ENCODE data around the gene NTRK3.

Gene NTRK3

DNA sequence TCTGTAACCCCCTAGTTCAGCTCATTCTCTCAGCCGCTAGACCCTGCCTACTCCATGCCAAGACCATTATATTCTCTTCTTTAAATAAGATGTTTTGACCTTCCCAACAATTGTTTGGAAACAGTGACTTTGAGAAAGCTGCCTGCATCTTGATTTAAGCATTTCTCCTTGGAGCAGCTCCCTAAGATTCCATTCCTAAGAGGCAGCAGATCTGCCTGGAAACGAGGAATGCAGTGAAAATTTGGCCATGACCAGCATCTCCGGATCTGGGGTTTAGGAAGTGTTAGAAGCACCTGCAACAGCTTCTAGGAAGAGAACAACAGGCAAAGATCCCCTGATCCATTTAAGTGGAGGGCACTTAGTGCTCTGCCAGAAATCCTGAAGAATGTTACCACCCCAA lies 235.7 kb downstream of the NTRK3 start:
- DNase-seq = no peak

DNA sequence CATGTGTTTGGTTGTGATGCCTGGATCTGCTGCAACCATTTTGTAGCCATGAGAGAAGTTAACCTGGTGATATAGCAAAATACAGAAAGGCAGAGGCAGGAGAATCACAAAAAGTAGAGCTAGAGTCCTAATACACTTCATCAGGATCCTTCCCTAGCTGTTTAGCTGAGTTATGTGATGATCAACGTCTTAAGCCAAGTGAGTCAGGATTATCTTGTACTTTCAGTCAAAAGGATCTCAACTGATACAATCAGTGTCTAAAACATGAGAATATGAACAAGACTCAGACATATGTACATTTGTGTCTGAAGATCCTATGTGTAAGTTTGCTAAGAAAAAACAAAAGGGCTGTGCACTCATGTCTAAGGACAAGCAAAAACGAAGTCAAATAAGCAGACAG lies 236.9 kb downstream of the NTRK3 start:
- DNase-seq = no peak

DNA sequence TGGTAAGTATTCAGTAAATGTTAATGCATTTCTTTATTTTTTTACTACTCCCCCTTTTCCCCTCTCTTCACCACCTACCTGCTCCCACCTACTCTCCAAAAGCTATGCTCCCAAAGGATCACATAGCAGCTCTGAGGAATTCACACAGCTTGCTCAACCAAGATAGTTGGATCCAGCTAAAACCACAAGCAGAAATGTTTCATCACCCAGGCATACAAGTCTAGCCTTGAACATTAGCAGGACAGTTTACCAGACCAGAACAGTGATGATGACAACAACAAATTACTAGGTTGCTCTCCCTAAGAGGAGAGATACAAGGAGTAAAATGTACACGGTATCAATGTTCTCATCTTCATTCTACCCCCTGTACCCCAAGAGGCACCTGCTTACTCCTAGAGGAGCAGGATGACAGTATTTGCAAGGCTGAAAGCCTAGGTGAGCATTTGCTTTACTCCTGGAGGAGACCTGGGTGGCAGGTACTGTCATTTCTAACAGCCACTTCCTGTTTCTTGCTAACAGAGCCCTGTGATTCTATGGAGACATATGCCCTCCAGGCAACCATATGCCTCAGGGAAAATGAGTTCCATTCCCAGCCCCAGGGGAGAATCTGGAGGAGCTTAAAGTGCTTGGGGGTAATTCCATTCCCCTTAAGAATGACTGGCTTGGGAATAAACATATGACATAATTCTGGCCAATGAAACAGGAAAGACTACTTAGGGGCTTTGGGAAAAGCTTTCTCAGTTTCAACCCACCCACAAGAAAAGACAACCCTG lies 237.5 kb downstream of the NTRK3 start:
- no peak for DNase-seq

DNA sequence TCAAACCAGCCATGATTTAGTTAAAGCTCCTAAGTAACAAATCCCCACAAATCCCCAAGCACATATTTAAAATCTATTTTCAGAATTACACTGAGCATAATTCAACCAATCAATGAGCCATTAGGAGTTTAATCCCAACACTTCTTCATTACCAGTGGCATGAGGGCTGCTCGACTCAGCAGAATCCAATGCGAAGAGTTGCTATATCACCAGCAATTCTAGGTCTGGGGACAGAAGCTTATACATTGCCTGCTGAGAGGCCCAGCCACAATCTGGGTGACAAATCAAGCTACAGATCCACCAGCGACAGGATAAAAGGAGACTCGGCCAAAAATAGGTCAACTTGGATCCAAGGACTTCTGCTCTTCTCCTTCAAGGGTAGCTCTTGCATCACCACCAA lies 238.8 kb downstream of the NTRK3 start:
- DNase-seq = no peak

DNA sequence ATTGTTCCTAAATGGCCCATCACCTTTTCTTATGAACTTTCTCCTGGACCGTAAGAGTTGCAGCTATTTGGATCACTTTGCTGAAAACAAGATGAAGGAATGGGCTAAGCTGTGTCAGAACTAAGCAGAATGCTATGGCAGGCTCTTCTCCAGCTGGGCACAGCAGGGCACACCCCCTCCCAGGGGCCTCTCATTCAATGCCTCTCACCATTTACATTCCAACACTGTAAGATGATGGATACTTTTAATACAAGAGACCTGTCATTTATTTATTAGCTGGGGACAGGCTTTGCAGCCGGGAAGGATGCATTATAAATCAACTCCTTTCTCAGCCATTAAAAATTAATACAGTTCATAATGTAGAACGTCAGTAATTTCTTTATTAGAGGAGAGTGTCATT lies 240.1 kb downstream of the NTRK3 start:
- no peak for DNase-seq

DNA sequence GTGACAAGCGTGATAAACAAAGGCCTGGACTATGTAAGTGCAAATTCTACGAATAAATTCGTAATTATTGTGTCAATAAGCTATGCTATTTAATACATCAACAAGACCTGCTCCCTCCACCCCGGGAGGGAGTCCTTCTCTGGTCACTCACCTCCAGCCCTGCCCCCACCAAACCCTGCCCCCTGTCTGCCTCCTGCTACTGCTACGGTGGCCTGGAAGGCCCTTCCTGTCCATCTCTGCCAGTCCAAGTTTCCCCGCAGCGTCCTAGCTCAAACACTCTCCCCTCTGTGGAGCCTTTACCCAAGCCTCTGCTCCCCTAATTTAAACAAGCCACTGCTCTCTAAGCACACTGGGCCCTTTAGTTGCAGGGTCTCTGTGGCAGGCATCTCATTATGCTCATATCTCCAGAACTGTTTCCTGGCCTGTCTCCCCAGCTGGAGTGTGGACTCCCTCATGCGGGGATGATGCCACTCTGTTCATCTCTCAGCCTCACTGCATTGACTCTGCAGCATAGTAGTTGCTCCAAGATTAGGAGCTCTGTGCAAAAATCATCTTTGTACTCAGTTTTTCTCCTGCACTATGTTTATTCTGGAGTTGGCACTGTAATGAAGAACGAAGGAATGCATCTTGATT lies 241.2 kb downstream of the NTRK3 start:
- no peak for DNase-seq

DNA sequence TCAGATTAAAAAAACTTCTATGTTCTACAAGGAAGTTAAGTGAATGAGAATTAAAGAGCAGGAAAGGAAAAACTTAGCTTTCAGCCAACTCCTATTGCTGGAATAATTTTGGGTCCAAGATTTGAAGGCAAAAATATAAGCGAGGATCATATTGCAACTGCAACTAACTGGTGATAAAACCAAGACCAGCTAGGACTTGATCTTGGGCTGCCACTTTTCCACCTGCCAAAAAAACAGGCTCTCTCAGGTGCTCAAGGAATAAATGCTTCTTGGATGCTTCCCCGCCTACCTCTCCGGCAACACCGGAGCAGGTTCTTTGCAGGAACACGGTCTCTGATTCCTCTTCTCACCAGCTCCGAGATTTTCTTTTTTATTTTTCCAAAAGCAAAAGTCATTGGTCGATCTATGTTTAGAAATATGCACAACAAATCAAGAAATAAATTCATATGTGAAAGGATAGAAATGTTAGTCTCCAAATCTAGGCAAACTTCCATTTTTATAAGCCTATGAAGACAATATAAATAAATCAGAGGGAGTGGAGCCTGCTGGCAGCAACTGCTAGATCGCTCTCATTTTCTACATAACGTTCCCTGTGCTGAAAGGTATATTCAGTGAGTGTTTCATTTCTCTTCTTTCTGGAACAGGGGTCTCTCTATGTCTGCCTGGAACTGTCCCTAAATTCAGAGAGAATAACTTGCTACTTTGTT lies 241.9 kb downstream of the NTRK3 start:
- DNase-seq = no peak

DNA sequence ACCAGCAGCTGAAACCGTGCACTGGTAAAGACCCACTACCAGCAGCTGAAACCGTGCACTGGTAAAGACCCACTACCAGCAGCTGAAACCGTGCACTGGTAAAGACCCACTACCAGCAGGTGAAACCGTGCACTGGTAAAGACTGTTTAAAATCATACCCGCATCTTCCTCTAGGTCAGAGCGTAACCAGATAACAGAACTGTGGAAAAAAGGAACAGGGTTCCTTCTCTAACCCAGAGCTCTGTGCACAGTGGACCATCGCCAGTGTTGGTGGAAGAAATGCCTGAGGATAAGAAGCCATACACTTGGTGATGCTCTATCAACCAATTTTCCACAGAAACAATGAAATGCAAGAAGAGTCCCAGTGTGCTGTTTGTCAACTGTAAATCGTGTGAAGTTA lies 243.4 kb downstream of the NTRK3 start:
- DNase-seq = no peak

DNA sequence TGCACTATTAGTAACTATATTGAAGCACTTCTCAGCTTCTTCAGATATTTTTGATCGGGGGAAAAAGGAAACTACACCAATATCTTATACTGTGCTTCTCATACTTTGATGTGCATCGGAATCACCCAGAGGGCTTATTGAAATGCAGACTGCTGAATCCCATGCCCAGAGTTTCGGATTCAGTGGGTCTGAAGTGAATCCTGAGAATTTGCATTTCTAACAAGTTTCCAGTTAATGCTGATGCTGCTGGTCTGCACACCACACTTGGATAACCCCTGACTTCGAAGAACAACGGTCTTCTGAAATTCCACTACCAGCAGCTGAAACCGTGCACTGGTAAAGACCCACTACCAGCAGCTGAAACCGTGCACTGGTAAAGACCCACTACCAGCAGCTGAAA lies 243.9 kb downstream of the NTRK3 start:
- no peak for DNase-seq

DNA sequence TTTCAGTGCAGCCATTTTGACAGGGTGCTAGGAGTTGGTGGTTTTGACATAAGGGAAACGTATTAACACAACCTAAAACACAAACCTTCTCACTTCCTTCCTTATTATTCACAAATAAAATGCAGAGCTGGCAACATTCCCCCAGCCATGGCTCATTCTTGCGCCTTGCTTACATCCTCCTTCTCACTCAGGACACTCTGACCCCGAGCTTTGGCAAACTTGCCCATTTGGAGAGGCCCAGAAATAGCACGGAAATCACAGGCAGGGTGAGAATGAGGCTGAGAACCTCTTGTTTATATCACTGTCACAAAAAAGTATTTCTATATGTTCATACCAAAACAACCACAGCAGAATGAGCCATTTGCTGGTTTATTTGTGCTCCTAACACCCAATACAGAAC lies 244.3 kb downstream of the NTRK3 start:
- DNase-seq = no peak

DNA sequence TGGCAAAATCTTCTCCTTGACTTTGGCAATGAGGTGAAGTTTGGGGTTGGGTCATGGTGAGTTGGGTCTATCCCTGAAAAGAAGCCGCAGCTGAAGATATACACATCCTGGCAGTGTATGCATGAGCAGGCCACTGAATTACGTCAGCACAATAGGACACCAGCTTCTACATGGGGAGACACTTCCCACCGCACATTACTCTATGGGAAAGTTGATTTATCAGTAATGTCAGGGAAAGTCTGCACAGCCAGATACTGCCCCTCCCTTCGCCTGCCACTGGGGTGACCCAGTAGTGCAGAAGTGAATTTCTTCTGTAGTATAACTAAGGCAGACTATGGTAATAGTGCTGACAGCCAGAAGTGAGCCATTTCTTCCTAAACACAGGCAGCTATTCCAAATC lies 245.0 kb downstream of the NTRK3 start:
- DNase-seq = no peak

DNA sequence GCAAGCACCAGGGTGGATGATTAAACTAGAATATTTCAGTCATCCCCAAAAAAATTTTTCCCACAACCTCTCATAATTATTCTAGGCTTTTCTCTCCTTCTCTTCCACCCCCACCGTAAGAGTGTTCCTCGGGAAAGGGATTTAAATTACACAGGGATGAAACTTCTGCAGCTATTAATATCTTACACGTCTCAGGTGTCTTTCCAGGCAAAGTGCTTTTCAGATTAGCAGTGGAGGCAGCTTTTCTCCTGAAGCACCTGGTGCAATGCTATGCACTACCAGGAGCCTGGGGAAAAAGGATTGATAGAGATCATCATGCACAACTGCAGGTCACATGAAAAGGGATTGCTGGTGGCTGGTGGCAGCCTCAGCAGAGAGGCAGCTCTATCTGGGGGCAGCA lies 250.4 kb downstream of the NTRK3 start:
- DNase-seq = no peak

DNA sequence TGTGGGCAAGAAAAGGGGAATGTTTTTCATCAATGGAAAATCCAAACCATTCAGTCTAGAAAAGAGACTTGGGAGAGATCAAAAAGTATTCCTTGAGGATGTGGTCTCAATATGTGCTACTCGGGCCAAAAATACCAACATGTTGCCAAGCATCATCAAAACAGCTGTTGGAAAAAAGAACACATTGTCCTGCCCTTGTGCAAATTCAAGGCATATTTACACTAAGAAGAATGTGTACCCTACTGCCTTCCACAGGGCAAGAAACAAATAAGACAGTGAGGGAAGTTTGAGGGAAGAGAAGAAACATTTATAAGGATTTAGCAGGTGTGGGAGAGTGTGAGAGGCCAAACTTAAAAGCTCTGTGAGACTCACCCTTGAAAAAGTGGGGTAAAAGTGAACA lies 252.1 kb downstream of the NTRK3 start:
- DNase-seq = no peak

DNA sequence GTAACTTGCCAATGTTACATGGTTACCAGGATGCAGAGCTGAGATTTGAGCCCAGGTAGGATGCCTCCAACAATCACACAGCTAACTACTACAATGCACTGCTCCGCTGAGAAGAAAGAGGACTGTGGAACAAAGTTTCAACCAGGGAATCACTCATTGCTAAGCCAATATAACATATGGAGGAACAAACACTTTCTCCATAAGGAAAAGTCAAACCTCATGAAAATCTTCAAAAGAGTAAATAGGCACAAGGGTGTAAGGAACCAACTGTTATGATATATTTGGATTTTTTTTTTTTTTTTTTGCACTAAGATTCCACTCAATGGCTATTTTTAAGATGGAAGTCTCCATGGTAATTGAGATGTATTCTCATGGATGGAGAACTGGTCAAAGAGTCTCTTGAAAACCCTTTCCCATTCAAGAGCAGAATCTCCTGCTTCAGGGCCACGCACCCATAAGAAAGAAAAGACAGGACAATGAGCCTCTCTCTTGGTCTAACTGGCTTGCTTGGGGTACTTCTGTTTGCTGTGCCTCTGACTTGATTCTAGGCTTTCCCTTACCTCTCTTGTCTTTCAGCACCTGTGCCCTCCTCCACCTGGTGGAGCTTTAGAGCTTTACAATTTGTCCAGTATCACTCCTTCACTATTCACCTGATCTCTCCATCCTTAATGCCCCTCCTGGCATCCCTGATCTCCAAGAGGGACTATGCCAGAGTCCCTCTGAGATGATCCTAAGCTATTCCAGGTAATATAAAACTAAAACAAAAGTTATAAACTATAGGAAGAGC lies 252.8 kb downstream of the NTRK3 start:
- no peak for DNase-seq

DNA sequence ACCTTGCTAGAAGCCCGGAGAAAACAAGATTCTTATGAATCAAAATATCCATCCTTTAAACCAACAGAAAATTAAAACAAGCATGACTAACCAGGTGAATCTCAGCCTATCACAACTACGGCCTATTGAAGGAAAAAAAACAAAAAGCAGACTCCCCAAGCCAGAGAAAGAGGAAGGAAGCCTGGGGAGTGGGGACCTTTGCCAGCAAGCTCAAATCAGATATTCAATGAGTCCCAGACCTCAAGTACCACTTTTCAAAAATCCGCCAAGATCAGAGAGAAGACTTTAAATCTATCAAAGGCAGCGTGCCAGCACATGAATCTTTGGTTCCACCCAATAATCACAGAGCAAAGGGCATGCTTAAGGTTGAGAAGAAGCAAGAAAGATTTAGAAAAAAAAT lies 253.8 kb downstream of the NTRK3 start:
- DNase-seq = no peak

DNA sequence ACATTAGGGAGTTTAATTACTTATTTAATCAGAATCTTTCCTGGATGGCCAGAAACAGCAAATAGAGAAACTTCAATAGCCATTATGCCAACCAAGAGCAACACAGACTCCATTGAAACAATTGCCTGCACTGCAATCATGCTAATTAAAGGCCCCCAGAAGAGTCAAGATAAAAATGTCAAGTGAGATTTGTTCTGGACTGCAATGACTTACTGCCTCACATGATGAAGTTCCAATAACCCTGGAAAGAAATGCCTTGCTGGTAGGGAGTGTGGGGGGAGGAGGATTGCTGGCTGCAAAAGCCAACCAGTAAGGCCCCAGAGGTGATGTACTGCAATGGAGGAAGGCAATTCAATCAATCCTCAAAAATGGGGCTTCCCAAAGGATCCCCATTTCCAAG lies 257.9 kb downstream of the NTRK3 start:
- DNase-seq = no peak

DNA sequence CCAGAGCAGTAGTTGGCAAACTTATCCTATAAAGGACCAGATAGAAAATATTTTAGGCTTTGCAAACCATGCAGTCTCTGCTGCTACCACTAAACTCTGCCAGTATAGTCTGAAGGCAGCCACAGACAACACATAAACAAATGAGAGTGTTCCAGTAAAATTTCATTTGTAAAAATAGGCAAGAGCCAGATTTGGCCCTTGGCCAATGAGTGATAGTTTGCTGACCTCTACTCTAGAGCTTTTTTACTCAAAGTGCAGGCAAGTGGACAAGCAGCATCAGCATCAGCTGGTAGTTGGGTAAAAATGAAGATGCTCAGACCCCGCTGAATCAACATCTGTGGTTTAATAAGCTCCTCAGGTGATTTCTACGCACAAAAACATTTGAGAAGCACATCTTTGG lies 269.8 kb downstream of the NTRK3 start:
- DNase-seq = no peak

DNA sequence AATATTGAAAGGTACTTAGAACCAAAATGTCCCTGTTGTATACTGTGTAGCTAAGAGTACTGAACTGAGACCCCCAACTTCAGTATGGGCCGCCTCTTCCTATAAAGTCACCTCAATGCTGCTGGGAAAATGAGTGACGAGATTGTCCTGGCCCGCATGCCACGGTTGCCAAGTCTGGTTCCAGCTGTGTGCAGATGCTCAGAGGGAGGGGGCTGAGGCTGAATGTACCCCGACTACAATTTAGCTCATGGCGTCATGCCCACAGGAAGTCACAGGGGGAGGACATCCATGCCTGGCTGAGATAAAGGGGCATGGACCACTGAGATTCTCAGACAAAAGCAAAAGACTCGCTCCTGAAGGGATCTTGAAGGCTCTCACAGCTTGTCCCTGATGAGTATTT lies 271.1 kb downstream of the NTRK3 start:
- DNase-seq = no peak

DNA sequence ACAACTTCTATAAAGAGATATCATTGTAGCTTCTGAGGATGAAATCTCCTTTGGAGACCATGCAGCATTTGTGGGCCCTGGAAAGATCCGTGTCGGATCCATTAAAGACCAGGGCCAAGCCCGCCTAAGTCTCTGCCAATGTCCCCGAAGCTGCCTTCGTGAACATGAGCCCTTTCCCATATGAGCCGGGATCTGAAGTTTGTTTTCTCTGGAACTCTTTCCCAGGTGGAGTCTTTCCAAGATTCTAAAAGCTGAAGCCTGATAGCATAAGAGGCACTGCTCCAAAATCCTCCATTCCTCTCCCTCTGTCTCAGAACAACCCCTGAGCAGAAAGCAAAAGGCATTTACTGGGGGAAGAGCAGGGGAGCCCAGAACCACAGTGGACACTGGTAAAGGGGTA lies 274.6 kb downstream of the NTRK3 start:
- DNase-seq = no peak

DNA sequence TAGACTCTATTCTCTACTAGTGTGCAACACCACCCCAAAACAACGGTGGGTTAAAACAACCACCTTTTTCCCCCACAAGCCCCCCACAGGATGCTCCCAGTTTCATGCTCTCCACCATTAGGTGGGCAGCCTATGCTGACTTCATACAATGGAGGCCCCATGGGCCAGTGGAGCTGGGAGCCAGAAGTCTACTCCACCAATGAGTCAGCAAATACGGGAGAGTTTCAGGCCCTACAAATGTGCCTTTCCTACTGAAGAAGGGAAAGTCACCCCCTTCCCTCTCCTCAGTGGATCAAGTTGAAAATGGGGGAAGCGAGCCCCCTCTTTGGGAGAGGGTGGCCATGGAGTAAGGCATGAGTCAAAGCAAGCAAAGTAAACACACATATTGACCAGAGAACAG lies 278.6 kb downstream of the NTRK3 start:
- DNase-seq = no peak

DNA sequence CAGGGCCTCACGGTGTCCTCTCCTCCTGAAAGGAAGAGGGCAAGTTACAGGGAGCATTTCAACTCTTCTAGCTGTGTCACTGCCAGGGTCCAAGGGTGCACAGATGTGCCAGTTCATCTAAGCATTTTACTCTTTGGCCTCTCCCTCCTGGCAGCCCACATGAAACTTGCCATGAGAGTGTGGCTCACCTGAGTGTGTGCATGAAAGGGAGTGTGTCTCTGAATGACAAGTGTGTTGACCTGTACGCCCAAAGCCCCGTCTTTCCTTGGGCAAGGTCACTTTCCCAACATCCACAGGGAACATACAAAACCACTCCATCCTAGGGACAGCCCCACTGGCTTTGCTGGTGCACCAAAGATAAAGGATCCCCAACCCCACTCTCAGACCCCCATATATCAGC lies 280.0 kb downstream of the NTRK3 start:
- no peak for DNase-seq

DNA sequence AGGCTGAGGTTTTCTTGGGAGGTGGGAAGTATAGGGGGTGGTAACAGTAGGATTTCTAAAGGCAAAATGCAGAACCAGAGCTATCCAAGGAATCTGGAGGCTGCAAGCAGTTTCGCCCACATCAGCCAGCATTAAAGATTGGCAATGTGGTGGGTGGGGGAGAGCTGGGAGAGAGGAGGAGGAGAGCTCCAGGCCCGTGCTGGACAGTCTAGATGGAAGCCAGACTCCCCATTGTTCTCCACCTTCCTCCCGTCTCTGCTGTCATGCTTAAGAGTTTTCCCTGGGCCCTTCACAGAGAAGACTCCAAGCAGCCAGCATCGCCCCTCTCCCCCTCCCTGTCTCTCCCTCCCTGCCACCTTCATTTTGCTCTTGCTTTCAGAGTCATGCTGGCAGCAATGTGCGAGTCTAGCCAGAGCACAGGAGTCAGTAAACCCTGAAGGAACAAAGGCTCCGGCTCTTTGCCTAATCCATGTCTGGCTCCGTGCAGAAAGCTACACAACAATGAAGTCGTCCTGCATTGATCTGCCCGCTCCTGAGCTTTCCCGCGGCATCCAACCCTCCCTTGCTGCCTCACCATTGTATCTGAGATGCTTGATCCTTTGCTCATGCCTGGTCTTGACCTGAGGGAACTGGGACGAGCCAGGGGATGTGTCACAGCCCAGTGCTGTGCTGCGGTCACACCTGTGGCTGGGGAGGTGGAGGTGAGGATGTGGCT lies 282.9 kb downstream of the NTRK3 start:
- no peak for DNase-seq

DNA sequence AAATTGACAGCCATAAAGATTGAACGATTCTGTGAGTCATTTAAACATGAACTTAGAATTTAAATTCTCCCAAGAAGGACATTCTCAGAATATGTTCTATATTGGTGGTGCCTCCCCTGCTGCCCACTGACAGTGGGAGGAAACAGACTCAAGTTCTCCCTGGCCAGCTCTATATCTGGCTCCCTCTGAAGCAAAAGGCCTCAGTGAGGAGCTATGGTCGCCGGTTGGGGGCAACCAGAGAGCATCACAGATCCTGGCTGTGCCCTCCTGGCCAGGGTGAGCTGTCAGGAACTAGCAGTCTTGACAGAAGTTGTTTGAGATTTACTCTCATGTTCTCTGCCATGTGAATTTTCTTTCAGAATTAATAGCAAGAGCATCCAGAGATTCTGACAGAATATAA lies 285.5 kb downstream of the NTRK3 start:
- no peak for DNase-seq

Data from activated effector memory CD4-positive, alpha-beta T cell treated with anti-CD3 and anti-CD28 coated beads, Interleukin-2, amount 50 U/mL, for 16 hours (primary cell).